H54 (cell line): ENCODE measurements around the gene CEP95.
A peak's percentile ranks its signal among the peaks of the same experiment; 100 is the strongest.
"Not testable (repeated sequence)": the region's sequence is repeated elsewhere in the genome, so short reads cannot be mapped to it uniquely, and the experiment has no call there.

Experiments used
- DNase-seq: peaks from one replicate; pipeline ENCODE4 v3.0.0; 2011; ENCODE audit warnings: low spot score, mixed read lengths; ENCODE audit not compliant: insufficient read length
- FAIRE-seq: peaks from 3 replicates; lab custom pipeline; 2011; peaks lifted over from hg19 to GRCh38; lab: Jason Lieb, UNC
- POLR2A ChIP-seq: IDR thresholded peaks from 2 replicates; pipeline ENCODE4 v1.6.1; 2011; ENCODE audit warnings: low read depth, mild to moderate bottlenecking, low read length

CEP95 gene

DNA sequence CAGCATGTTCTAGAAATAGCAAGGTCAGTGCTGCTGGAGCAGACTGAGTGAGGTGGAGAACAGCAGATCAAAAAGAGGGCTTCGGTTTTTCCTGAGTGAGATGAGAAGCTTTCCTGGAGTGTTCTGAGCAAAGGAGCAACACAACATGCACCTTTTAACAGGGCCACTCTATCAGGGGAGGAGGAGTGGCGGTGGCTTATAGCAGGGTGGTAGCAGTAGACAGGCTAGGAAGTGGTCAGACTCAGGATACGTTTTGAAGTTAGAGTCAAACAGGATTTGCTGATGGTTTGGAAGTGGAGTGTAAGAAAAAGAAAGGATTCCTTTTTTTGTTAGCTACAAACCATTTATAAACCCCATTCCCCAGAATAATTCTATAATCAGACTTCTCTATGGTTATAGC is 22.4 kb upstream of the CEP95 start:
- no peak for TF ChIP-seq POLR2A
- FAIRE-seq, result no peak
- DNase-seq, result no peak

GRCh38 chr17:64488301-64488700 is 18.5 kb upstream of the CEP95 start:
- no peak for FAIRE-seq
- DNase-seq, result no peak
- no peak for TF ChIP-seq POLR2A

GRCh38 chr17:64491034-64491860 is 15.5 kb upstream of the CEP95 start:
- DNase-seq (no peak), FAIRE-seq (no peak)
- no peak for TF ChIP-seq POLR2A

DNA sequence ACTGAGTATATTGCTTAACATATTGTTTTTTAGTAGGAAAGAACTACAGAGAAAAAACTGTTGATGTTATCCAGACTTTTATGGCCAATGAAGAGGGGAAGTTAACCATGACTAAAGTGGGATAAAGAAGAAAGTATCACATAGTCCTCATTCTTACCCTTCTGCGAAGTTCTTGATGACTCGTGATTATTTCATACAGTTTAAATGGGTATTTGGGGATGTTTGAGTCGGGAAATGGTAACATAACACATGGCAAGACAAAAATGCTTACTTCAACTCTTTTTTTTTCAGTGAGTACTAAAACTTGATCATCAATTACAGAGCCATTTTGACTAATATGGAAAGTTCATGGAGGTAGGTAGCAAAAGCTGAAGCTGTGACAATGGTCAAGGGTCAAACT is 14.8 kb upstream of the CEP95 start:
- no peak for FAIRE-seq
- no peak for TF ChIP-seq POLR2A
- no peak for DNase-seq

DNA sequence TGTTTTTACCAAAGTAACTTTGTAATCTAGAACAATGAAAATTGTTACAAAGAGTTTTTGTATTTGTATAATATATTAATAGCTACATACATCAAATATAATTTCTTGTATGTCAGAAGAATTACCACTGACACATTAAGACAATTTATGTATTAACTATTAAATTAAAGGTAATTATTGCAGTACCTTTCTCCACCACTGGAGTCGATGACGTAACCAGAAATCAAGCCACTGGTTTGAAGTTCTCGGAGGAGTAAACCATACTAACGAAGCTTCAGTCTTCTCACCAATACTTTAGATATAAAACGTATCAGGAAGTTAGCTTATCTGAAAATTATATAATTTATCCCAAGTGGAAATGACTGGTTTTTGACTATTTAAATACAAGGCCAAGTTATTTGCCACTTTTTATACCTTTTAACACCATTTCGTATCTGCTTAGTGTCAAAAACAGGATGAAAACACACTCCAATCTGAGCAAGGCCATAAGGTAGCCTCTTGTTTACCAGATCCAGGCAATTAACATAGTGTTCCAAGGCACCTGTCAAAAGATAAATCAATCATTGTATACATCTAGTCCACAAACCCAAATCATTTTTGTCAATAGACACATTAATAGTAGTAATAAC is 14.2 kb upstream of the CEP95 start:
- no peak for TF ChIP-seq POLR2A
- no peak for FAIRE-seq
- no peak for DNase-seq

- DNase-seq (no peak), FAIRE-seq (no peak)
- no peak for TF ChIP-seq POLR2A
Measured at GRCh38 chr17:64494121-64494520, 12.7 kb upstream of the CEP95 start.

GRCh38 chr17:64495300-64495699 is 11.5 kb upstream of the CEP95 start:
- not testable (repeated sequence) for FAIRE-seq, DNase-seq

GRCh38 chr17:64496348-64496785 is 10.4 kb upstream of the CEP95 start:
- TF ChIP-seq POLR2A, result no peak
- no peak for DNase-seq
- no peak for FAIRE-seq

- DNase-seq (peak; percentile 89), FAIRE-seq (peak; percentile 93)
- peak; percentile 86 for TF ChIP-seq POLR2A
Measured at GRCh38 chr17:64496786-64497564, 9.8 kb upstream of the CEP95 start, which contains the start of gene POLG2. POLG2 (minus strand) TSS chr17:64497054; CDS start chr17:64496968, 86 bp downstream.

DNA sequence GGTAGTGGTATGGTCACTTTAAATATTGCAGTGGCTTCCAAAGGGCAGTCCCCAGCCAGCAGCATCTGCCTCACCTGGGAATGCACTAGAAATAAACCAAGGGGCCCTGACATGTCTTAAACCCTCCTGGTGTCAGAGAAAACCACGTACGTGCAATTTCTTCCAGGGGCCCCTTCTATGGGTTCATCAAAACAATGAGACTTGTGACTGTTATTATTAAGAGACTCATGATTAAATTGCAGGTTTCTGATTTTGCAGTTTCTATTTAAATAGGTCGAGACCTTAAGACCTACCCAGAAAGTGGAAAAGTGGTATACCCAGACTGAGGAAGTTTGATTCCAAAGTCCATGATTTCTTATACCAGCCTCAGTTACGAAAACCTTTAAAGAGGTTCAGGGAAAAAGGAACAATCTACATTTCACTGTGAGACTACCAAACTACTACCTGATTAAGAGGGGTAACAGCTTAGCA is 9.2 kb upstream of the CEP95 start:
- DNase-seq (no peak), FAIRE-seq (no peak)
- TF ChIP-seq POLR2A, result no peak

DNA sequence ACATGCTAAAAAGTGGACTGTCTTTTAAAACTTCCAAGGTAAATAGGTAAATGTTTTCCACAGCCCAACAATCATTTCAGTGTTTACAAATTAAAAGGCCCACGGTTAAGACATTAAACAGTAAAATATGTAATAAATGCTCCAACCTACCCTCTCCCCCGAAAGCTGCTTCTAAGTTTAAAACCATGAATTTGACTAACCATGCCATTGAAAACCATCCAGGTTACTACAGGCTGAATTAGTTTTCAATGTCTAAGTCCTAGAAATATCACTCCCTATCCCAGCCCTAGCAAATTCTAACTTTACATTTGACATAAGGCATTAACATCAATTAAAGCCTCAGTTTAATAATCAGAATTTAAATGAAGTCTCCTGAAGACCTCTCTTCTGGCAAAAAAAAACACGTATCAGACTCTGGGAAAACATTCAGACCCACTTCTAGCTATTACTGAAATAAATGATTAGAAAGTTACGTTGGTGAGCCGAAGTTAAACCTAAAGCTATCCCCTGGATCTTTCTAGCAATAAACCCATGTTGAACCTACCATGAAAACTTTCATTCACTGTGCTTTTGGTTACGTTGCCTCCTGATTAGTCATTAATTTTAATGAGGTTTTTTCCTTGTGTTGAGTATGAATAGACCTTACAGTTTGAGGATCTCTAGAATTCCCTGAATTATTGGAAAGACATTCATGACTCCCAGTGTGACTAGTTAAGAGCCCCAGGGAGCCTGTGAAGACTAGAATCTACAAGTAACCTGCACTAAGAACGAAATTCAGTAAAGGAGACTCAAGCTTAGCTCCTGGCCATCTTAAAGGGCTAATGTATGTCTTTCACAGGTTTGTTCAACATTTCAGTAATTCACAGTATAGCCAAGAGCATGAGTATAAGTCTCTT is 8.2 kb upstream of the CEP95 start:
- DNase-seq, result no peak
- TF ChIP-seq POLR2A, result no peak
- FAIRE-seq, result no peak

DNA sequence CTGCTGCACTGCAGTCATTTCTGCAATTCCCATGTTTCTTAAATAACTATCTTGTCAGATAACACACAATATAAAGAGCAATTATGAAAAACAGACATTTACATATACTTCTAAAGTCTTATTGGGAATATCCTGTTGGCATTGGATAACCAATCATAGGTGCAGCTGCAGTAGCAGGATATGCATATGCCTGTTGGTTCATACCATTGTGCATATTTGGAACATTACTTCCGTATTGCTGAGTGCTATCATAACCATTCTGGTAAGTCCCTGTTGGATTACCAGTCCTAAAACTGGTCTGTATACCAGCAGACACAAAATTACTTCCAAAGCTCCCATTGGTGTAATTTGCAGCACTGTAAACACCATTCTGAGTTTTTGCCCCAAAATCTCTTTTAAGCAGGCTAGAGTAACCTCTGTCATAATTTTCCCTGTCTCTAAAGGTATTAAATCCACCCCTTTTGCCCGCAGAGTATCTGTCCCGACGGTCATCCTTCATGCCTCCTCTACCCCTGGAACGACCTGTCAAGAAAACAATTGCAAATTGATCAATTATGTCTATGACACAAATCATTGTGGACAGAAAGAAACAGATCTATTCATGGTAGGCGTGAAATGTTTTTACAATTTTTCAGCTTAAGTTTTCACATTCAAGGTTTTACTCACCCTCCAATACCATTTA is 6.8 kb upstream of the CEP95 start:
- no peak for TF ChIP-seq POLR2A
- FAIRE-seq, result no peak
- DNase-seq, result no peak

- no peak for DNase-seq
- FAIRE-seq, result no peak
- TF ChIP-seq POLR2A, result no peak
Measured at GRCh38 chr17:64500487-64500859, 6.3 kb upstream of the CEP95 start.
